GM12865 (cell line): ENCODE results near the gene TSNAX.

ENCODE experiments used
- DNase-seq: peaks from one replicate; pipeline ENCODE4 v3.0.0; 2010; ENCODE audit warnings: low read depth
- H3K4me3 ChIP-seq: 2 replicates; pipeline ENCODE4 v1.5.1; 2011; ENCODE audit warnings: mild to moderate bottlenecking, low read depth, low read length, control low read depth
- TF ChIP-seq, protein P1 (sequence below): IDR thresholded peaks from 2 replicates; pipeline ENCODE4 v1.5.1; 2011; ENCODE audit warnings: low read length, control low read depth, low read depth, inconsistent platforms; ENCODE audit not compliant: insufficient read depth; ENCODE audit errors: missing control alignments

The TSNAX gene

DNA sequence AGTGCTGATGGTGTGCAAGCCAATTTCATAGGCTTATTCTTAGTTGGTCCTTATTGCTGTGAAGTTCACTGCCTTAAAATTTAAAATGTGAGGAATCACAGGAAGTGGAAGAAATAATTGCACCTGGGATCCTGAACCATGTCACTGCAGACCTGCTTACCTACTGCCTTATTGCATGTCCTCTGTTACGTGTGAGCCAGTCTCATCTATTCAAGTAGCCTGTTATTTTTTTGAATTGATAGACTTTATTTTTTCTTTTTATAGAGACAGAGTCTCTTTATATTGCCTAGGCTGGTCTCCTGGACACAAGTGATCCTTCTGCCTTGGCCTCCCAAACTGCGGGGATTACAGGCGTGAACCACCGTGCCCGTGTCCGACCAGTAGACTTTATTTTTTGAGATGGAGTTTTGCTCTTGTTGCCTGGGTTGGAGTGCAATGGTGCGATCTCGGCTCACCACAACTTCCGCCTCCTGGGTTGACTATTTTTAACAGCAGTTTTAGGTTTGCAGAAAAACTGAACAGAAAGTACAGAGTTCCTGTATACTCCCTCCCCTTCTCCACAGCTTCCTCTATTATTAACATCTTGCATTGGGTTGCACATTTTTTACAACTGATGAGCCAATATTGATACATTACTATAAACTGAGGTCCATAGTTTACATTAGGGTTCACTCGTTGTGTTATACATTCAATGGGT lies 84.1 kb downstream of the TSNAX start:
- TF ChIP-seq, protein P1, sequence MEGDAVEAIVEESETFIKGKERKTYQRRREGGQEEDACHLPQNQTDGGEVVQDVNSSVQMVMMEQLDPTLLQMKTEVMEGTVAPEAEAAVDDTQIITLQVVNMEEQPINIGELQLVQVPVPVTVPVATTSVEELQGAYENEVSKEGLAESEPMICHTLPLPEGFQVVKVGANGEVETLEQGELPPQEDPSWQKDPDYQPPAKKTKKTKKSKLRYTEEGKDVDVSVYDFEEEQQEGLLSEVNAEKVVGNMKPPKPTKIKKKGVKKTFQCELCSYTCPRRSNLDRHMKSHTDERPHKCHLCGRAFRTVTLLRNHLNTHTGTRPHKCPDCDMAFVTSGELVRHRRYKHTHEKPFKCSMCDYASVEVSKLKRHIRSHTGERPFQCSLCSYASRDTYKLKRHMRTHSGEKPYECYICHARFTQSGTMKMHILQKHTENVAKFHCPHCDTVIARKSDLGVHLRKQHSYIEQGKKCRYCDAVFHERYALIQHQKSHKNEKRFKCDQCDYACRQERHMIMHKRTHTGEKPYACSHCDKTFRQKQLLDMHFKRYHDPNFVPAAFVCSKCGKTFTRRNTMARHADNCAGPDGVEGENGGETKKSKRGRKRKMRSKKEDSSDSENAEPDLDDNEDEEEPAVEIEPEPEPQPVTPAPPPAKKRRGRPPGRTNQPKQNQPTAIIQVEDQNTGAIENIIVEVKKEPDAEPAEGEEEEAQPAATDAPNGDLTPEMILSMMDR = no peak
- DNase-seq = peak; percentile 68
- no peak overlapping the region for H3K4me3 ChIP-seq

DNA sequence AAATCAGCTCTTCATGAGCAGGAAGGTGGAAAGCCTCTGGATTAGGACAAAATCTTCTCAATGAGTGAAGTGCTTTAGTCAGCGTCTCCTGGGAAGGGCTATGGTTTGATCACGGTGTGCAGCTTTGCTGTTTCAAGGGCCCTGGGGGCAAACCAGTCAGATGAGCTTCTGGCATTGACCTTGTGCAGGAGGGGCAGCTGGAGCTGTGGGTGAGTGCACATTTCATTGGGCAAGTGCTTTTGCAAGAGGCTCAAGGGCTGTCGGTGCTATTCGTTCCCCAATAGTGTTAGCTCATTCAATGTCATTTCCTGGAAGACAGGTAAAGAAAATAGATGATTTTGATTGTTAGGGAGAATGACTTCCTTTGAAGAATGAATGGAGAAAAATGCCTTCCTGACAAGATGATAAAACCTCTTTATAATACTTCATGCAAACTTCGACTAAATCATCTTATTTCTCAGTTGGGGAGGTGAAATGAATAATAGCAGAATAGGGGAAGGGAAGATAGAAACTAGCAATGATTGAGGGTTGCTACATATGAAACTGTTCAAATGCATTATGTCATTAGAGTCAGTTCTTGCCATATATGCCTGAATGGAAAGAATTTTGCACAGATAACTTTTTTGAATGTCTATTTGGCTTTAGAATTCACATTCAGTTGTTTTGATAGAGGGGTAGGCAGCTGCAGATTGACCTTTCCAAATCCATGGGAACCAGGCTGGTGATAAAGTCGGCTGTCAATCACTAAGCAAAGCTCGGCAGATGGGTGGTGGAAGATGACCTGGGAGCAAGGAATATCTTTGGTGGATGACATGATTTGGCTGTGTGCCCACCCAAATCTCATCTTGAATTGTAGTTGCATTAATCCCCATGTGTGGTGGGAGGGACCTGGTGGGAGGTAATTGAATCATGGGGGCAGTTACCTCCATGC lies 85.2 kb downstream of the TSNAX start:
- TF ChIP-seq, protein P1 = no peak
- no peak overlapping the region for H3K4me3 ChIP-seq
- DNase-seq = peak; percentile 21
